Immature natural killer cell (primary cell): ENCODE results near the gene DYNLT2. TPM values are rescaled to one million over a fixed set of nuclear protein-coding genes. Genes with fewer than 3 reads are reported as not detected.

Source experiments
- DNase-seq, 3 donors: peaks; one replicate each; pipeline ENCODE4 v3.0.0; 2022; ENCODE audit warnings: mixed read lengths in 1 of 3
- H3K27ac Mint-ChIP-seq, 6 donors: one replicate each; pipeline ENCODE4 v1.8.0; 2020; ENCODE audit warnings: mixed read lengths in 6 of 6, mild to moderate bottlenecking in 5 of 6, inconsistent platforms in 4 of 6, moderate library complexity in 3 of 6
- H3K27me3 Mint-ChIP-seq, 3 donors: one replicate each; pipeline ENCODE4 v1.8.0; 2020 to 2021; ENCODE audit warnings: low read depth in 3 of 3, mild to moderate bottlenecking in 3 of 3, mixed read lengths in 3 of 3, moderate library complexity in 3 of 3, inconsistent platforms in 1 of 3
- H3K36me3 Mint-ChIP-seq, 3 donors: one replicate each; pipeline ENCODE4 v1.8.0; 2020; ENCODE audit warnings: mixed read lengths in 3 of 3, inconsistent platforms in 2 of 3, mild to moderate bottlenecking in 2 of 3
- H3K4me1 Mint-ChIP-seq, 2 donors: one replicate each; pipeline ENCODE4 v1.8.0; 2020; ENCODE audit warnings: inconsistent platforms in 2 of 2, mild to moderate bottlenecking in 2 of 2, mixed read lengths in 2 of 2, moderate library complexity in 1 of 2
- H3K4me3 Mint-ChIP-seq, 5 donors: one replicate each; pipeline ENCODE4 v1.8.0; 2020; ENCODE audit warnings: mild to moderate bottlenecking in 5 of 5, mixed read lengths in 5 of 5, inconsistent platforms in 3 of 5, moderate library complexity in 3 of 5
- H3K9me3 Mint-ChIP-seq, 6 donors: one replicate each; pipeline ENCODE4 v1.8.0; 2020; ENCODE audit warnings: mild to moderate bottlenecking in 6 of 6, mixed read lengths in 6 of 6, inconsistent platforms in 4 of 6, moderate library complexity in 3 of 6
- polyA plus RNA-seq, 3 donors: library from polyadenylated mRNA; unstranded; fragments of 300-500 nt; fragmentation: Illumina TruSeq; gene quantifications; one replicate each; pipeline ENCODE4 v1.2.3, GENCODE V29; 2021

The DYNLT2 gene
- polyA plus RNA-seq, 3 donors from 2014 or later: 0.21 to 0.68 (median 0.40) TPM

- DNase-seq: no peak
- H3K9me3 Mint-ChIP-seq: no peaks in the 10 kb centered on the region
- no peak overlapping the region for H3K4me3 Mint-ChIP-seq
- H3K4me1 Mint-ChIP-seq: no peaks in the 10 kb centered on the region
- no peak overlapping the region for H3K27ac Mint-ChIP-seq
- H3K27me3 Mint-ChIP-seq: peaks cover 2 to 16% (median 8%) of the 10 kb centered on the region in 3 donors
- H3K36me3 Mint-ChIP-seq: no peaks in the 10 kb centered on the region
Measured at GRCh38 chr6:169738976-169739529, 12.3 kb downstream of the DYNLT2 start.

- no peaks in the 10 kb centered on the region for H3K4me1 Mint-ChIP-seq
- H3K27ac Mint-ChIP-seq: no peak overlapping the region
- no peaks in the 10 kb centered on the region for H3K36me3 Mint-ChIP-seq
Measured at GRCh38 chr6:169738204-169738975, 13.0 kb downstream of the DYNLT2 start.

GRCh38 chr6:169729961-169730360 is 21.4 kb downstream of the DYNLT2 start:
- Mint-ChIP-seq H3K4me1 (peaks cover 4 to 9% of the 10 kb centered on the region in 2 donors), H3K9me3 (no peaks in the 10 kb centered on the region), H3K27me3 (peaks cover 2 to 13% (median 10%) of the 10 kb centered on the region in 3 donors), H3K36me3 (no peaks in the 10 kb centered on the region), H3K4me3 (no peak overlapping the region), H3K27ac (no peak overlapping the region)
- DNase-seq: no peak

More at GRCh38 chr6:169738204-169738975, 13.0 kb downstream of the DYNLT2 start:
- Mint-ChIP-seq H3K4me3 (no peak overlapping the region), H3K27me3 (peaks cover 2 to 17% (median 10%) of the 10 kb centered on the region in 3 donors), H3K9me3 (no peaks in the 10 kb centered on the region)
- DNase-seq: no peak

- peaks cover 0 to 9% (median 2%) of the 10 kb centered on the region in 3 donors for H3K27me3 Mint-ChIP-seq
- H3K4me3 Mint-ChIP-seq: no peak overlapping the region
- peak overlapping the region in 1 of 6 donors; percentile 0 for H3K27ac Mint-ChIP-seq
- H3K4me1 Mint-ChIP-seq: peaks cover 15 to 23% of the 10 kb centered on the region in 2 donors
- H3K36me3 Mint-ChIP-seq: no peaks in the 10 kb centered on the region
- no peaks in the 10 kb centered on the region for H3K9me3 Mint-ChIP-seq
- DNase-seq: no peak
Measured at GRCh38 chr6:169726963-169727362, 24.4 kb downstream of the DYNLT2 start.

GRCh38 chr6:169726049-169726400 is 25.3 kb downstream of the DYNLT2 start:
- peaks cover 0 to 9% (median 2%) of the 10 kb centered on the region in 3 donors for H3K27me3 Mint-ChIP-seq
- H3K36me3 Mint-ChIP-seq: no peaks in the 10 kb centered on the region
- H3K9me3 Mint-ChIP-seq: no peaks in the 10 kb centered on the region
- H3K27ac Mint-ChIP-seq: peak overlapping the region in 5 of 6 donors; percentile 46 to 82 (median 64)
- DNase-seq: no peak
- peak overlapping the region; percentile 85 to 87 (median 86) for H3K4me3 Mint-ChIP-seq
- H3K4me1 Mint-ChIP-seq: peaks cover 16 to 28% of the 10 kb centered on the region in 2 donors

- H3K27ac Mint-ChIP-seq: peak overlapping the region; percentile 64 to 82 (median 76)
- H3K36me3 Mint-ChIP-seq: no peaks in the 10 kb centered on the region
- peaks cover 18 to 28% of the 10 kb centered on the region in 2 donors for H3K4me1 Mint-ChIP-seq
- H3K27me3 Mint-ChIP-seq: peaks cover 0 to 9% (median 2%) of the 10 kb centered on the region in 3 donors
- peak in 1 of 3 donors; percentile 4 for DNase-seq
- peak overlapping the region; percentile 85 to 87 (median 86) for H3K4me3 Mint-ChIP-seq
- no peaks in the 10 kb centered on the region for H3K9me3 Mint-ChIP-seq
Measured at GRCh38 chr6:169725125-169726048, 26.0 kb downstream of the DYNLT2 start.

GRCh38 chr6:169724494-169725124 is 26.8 kb downstream of the DYNLT2 start, which contains the start of gene PHF10:
Gene PHF10 (minus strand): TSS chr6:169724500. CDS start chr6:169723931, 569 bp downstream.
- Mint-ChIP-seq H3K4me3 (peak within 1 kb of the TSS; percentile 89 to 94 (median 91)), H3K9me3 (no peaks in the 10 kb centered on the region), H3K4me1 (peaks cover 19 to 28% of the 10 kb centered on the region in 2 donors), H3K27ac (peak within 1 kb of the TSS; percentile 76 to 96 (median 92)), H3K27me3 (peaks cover 0 to 9% (median 2%) of the 10 kb centered on the region in 3 donors), H3K36me3 (no peaks in the 10 kb centered on the region)
- peak; percentile 52 to 61 (median 55) for DNase-seq

GRCh38 chr6:169723991-169724493 is 27.3 kb downstream of the DYNLT2 start:
- Mint-ChIP-seq H3K9me3 (no peaks in the 10 kb centered on the region), H3K27ac (no peak overlapping the region), H3K4me3 (peak overlapping the region in 4 of 5 donors; percentile 39 to 77 (median 61))

GRCh38 chr6:169723200-169723909 is 28.0 kb downstream of the DYNLT2 start:
- Mint-ChIP-seq H3K27ac (peak overlapping the region; percentile 76 to 96 (median 92)), H3K4me3 (peak overlapping the region; percentile 89 to 94 (median 91)), H3K27me3 (peaks cover 0 to 9% (median 2%) of the 10 kb centered on the region in 3 donors), H3K9me3 (no peaks in the 10 kb centered on the region), H3K4me1 (peaks cover 19 to 28% of the 10 kb centered on the region in 2 donors), H3K36me3 (no peaks in the 10 kb centered on the region)
- peak; percentile 66 to 70 (median 67) for DNase-seq

More at GRCh38 chr6:169723991-169724493, 27.3 kb downstream of the DYNLT2 start:
- Mint-ChIP-seq H3K27me3 (peaks cover 0 to 9% (median 2%) of the 10 kb centered on the region in 3 donors), H3K4me1 (peaks cover 19 to 28% of the 10 kb centered on the region in 2 donors), H3K36me3 (no peaks in the 10 kb centered on the region)
- DNase-seq: peak; percentile 41 to 49 (median 47)

- H3K9me3 Mint-ChIP-seq: no peaks in the 10 kb centered on the region
- peak overlapping the region; percentile 76 to 96 (median 92) for H3K27ac Mint-ChIP-seq
- peaks cover 0 to 9% (median 2%) of the 10 kb centered on the region in 3 donors for H3K27me3 Mint-ChIP-seq
- peaks cover 19 to 28% of the 10 kb centered on the region in 2 donors for H3K4me1 Mint-ChIP-seq
- H3K36me3 Mint-ChIP-seq: no peaks in the 10 kb centered on the region
- peak overlapping the region; percentile 89 to 94 (median 91) for H3K4me3 Mint-ChIP-seq
- peak in 1 of 3 donors; percentile 25 for DNase-seq
Measured at GRCh38 chr6:169722362-169723199, 28.8 kb downstream of the DYNLT2 start.

- H3K27ac Mint-ChIP-seq: peak overlapping the region in 1 of 6 donors; percentile 64
- no peak for DNase-seq
- peaks cover 19 to 23% of the 10 kb centered on the region in 2 donors for H3K4me1 Mint-ChIP-seq
Measured at GRCh38 chr6:169720207-169720855, 31.0 kb downstream of the DYNLT2 start.

More at GRCh38 chr6:169720207-169720855, 31.0 kb downstream of the DYNLT2 start:
- peaks cover 0 to 7% (median 2%) of the 10 kb centered on the region in 3 donors for H3K27me3 Mint-ChIP-seq
- no peaks in the 10 kb centered on the region for H3K9me3 Mint-ChIP-seq
- H3K4me3 Mint-ChIP-seq: no peak overlapping the region
- peaks cover 11 to 15% (median 13%) of the 10 kb centered on the region in 3 donors for H3K36me3 Mint-ChIP-seq
